Amniotic epithelial cell (primary cell): ENCODE measurements around the gene GALNTL6.
A peak's percentile ranks its signal among the peaks of the same experiment; 100 is the strongest.

Source experiments
- DNase-seq: peaks from one replicate; pipeline ENCODE4 v3.0.0-alpha.2; 2010; ENCODE audit warnings: low read depth

Gene GALNTL6

DNA sequence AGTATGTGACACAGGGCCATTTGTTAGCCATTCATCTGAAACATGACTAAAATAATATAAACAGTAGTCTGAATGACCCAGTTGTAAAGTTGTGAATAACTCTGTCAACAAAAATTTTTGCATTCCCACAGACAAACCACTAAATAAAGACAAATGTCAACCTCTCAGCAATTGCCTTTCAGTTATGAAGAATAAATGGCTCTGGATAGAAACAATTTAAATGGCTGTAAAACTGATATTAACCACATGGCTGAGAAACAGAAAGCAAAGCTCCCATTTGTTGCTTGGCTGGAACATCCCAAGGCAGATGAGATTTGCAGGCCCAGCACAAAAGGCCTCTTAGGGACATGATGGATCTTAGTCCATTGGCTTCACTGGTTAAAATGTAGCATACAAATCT, 296.3 kb downstream of the GALNTL6 start:
- DNase-seq, result peak; percentile 14

- peak; percentile 48 for DNase-seq
These were observed 311.6 kb downstream of the GALNTL6 start for GRCh38 chr4:172124656-172125308.

DNA sequence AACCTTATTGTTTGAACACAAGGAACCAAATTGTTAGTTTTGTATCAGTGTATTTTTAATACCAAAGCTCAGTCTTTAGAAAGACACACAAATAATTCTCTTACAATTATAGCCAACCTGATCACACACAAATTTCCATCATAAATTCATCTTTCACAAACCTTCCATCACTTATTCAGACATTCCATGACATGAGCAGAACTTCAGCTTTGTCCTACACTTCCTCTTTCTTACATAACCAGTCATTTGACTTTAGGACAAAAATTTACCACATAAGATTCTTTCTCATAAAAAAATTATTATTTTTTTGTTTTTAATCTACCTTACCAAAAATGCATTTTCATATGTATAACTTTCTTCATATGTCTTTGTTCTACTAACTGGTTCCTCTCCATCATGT, 312.2 kb downstream of the GALNTL6 start:
- no peak for DNase-seq

- no peak for DNase-seq
These were observed 314.0 kb downstream of the GALNTL6 start for GRCh38 chr4:172127168-172127567.

DNA sequence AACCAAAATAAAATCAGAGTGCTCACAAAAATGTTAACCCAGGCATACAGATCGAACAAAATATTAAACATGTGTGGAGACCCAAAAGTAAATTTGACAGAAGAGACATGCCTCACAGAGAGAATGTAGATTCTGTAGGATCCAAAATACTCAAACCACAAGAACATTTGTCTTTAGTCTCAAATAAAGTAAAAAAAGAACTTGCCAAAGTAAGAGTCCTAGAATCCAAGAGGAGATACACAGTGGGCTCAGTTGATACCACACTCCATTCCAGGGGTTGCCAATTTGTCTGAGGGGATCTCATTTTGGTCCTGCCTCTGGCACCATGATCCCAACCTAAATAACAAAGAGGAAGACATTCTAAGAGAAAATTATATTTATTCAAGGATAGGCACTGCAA, 316.4 kb downstream of the GALNTL6 start:
- no peak for DNase-seq

GRCh38 chr4:172134521-172134920, 321.3 kb downstream of the GALNTL6 start:
- peak; percentile 13 for DNase-seq

DNA sequence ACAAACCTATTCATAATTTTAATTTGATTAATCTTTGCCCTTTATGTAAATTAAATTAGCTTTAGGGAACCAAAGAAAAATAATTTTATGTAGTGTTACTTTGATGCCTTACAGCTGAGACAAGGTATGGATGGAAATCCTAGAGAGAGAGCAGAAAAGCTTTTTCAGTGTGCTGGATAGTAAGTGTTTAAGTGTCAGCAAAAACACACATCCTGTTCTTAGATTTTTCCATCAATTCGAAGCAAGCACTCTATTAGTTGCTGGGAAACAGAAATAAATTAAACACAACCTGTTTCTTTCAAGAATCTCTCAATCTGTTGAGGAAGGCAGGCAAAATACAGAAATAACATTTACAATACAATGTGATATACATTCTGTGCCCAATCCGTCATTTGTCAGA, 327.8 kb downstream of the GALNTL6 start:
- no peak for DNase-seq

DNA sequence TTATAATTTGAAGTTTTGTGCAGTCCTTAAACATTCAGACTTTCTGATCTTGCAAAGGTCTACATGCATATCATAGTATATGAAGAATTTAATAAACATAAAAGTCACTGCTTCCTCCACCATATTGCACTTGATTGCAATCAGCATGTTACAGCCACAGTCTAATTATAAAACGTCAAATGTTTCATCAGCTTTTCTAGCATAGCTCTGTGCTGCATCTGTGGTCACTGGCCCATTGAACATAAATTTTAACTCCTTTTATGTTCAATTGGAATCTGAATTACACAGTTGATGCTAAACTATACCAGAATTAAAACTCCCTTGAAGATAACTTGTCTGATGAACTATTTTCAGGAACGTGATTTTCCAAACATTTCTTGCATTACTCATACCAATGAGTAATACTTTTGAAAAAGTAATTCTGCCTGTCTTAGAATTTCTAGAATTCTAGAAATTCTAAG, 329.1 kb downstream of the GALNTL6 start:
- peak; percentile 56 for DNase-seq

- DNase-seq, result no peak
These were observed 330.6 kb downstream of the GALNTL6 start for GRCh38 chr4:172143605-172144314.

DNA sequence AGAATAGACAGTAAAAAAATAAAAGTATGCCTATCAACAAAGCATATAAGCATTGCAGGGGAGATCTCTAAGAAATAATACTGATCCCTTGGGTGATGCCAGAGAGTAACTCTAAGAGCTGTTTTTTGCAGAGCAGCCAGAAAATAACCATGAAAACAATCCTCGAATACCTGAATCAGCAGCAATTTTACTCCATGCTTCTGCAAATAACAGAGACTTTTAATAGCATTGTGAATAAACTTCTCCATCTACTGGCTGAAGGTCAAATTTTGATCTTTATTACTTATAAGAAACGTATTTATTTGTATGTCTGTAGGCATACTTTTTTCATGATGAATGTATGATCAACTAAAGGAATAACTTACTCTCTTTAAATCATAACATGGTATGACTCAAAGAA, 334.5 kb downstream of the GALNTL6 start:
- no peak for DNase-seq

DNA sequence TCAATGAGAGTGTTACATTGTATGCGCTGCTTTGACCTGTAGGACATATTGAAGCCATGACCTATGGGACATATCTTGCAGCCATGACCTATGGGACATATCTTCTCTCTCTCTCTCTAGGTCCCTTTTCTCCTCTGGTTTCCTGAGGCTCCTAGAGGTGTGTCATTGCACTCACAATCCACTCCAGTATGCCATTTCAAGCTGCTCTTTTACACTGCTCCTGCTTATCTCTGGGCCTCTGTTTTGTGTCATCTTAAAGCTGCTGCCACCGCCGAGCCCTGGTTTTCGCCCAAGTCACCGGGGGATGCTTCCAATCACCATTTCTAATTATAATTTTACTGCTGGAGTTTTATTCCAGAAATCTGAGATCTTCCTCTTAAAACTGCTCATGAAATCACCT, 336.1 kb downstream of the GALNTL6 start:
- DNase-seq, result no peak

GRCh38 chr4:172152284-172152683, 339.1 kb downstream of the GALNTL6 start:
- DNase-seq, result no peak

DNA sequence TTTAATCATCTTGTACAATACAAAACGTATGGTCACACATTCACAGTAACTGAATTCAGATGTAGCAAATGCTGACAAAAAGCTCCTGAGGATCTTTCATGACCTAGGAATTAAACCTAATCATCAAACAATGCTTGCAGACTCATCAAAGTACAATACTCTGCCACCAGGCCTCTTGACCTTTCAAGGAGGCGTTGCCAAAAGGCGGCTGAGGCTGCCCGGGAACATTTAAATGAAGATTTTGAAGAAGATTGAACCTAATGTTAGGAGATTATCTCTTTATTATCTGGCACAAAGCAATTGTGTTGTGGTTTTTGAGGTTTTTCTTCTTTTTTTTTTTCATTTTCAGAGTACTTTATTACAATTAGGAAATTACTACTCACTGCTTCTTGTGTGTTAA, 340.5 kb downstream of the GALNTL6 start:
- DNase-seq, result no peak

GRCh38 chr4:172155838-172156345, 342.7 kb downstream of the GALNTL6 start:
- no peak for DNase-seq

- no peak for DNase-seq
These were observed 344.7 kb downstream of the GALNTL6 start for GRCh38 chr4:172157946-172158345.

DNA sequence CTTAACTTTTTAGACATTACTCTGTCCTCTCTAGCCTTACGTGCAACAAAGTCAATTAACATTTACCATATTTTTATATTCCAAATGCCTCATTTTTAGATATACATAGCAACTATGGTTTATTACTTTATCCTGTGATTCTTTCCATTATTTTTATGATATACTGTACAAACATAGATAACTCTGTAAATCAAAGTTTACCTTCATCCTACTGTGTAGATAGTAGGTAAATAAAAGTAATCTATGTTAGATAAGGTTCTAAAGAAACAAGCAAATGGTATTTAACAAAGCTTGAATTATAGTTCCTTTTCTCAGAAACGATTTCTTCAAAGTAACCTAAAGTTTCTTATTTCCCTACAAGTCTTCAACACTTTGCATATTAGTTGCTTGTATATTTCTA, 350.0 kb downstream of the GALNTL6 start:
- no peak for DNase-seq

DNA sequence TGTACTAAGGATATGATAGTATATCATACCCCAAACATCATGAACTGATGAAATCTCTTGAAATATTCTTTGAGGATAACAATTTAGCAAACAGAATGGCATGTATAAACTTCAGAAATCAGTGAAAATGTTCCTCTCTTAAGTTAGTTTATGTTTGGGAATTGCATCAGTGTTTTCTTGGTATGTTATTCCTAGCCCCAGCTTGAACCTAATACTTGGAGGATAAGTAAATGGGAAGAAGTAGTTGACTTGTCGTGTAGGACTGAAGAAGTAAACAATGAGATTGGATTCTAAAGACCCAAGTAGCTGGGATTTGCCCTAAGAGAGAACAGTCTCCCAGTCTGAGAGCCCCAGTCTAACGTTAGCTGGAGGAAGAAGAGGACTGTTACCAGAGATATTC, 355.7 kb downstream of the GALNTL6 start:
- DNase-seq, result no peak

GRCh38 chr4:172169871-172170270, 356.7 kb downstream of the GALNTL6 start:
- DNase-seq, result peak; percentile 14

DNA sequence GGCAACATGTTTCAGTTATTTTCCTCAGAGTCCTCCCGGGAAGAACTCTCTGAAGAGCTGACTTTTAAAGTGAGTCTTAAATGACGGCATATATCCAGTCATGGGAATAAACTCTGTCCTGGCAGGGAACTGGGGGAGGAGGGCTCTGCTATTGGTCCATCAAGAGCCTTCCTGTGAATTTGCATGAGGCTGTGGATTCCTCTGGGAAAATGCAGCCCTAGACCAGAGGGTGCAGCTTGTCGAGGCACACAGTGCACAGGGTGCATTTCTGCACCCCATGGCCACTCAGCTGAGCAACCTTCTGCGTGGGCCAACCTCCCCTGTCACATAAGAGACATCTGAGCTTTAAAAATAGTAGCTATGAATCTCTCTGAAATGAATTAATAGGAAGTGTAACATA, 360.0 kb downstream of the GALNTL6 start:
- DNase-seq, result peak; percentile 3

DNA sequence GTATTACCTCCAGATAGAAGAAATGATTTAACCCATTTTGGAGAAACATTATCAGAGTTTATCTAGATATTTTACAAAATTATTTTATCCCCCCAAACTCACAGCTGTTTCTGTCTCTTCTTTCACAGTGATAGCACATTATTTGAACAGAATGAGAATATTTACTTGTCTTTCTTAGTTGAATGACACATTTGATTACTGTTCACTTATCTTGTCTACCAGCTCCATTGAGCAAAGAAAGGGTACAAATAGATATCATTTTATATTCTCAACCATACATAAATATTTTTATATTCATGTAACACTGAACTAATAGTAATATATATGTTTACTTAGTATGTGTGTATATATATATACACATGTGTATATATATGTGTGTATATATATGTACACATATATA, 364.2 kb downstream of the GALNTL6 start:
- DNase-seq, result no peak

GRCh38 chr4:172188248-172188988, 375.2 kb downstream of the GALNTL6 start:
- DNase-seq, result no peak

DNA sequence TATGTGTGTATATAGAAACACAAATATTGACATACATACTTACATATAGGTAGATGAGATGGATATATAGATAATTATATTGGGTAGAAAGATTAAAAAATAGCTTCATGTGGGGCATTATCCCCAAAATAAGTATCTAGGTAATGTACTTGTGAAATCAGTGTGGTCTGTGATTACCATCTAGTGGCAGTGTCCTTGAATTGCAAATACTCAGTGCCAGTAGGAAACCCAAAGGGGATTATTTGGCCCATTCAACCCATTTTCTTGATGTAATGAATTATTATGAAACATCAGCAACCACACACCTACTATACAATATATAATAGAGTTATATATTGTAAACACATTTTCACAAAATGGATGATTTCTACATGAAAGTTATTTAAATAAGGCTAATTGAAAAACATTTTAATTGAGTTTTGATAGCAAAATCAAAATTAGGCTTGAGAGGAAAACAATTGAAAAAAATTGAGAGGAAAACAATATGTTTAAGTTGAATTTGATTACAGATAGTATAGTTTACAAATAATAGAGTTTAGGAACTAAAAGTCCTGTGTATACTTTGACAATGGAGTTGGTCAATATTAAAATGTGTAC, 389.4 kb downstream of the GALNTL6 start:
- DNase-seq, result peak; percentile 51
